PC-9 (cell line): ENCODE results near the gene CLDN6.
A peak's percentile ranks its signal among the peaks of the same experiment; 100 is the strongest.

ENCODE experiments used
- CTCF ChIP-seq: fragments of 200-600 bp; sonication (generic); conservative IDR thresholded peaks from 2 replicates; pipeline ENCODE4 v1.6.1; 2017; ENCODE audit warnings: mixed run types, antibody characterized with exemption, mild to moderate bottlenecking, moderate library complexity
- EZH2 ChIP-seq: fragments of 200-600 bp; sonication (generic); IDR thresholded peaks from 2 replicates; pipeline ENCODE4 v1.8.0; 2017; ENCODE audit warnings: antibody characterized with exemption, low read depth

DNA sequence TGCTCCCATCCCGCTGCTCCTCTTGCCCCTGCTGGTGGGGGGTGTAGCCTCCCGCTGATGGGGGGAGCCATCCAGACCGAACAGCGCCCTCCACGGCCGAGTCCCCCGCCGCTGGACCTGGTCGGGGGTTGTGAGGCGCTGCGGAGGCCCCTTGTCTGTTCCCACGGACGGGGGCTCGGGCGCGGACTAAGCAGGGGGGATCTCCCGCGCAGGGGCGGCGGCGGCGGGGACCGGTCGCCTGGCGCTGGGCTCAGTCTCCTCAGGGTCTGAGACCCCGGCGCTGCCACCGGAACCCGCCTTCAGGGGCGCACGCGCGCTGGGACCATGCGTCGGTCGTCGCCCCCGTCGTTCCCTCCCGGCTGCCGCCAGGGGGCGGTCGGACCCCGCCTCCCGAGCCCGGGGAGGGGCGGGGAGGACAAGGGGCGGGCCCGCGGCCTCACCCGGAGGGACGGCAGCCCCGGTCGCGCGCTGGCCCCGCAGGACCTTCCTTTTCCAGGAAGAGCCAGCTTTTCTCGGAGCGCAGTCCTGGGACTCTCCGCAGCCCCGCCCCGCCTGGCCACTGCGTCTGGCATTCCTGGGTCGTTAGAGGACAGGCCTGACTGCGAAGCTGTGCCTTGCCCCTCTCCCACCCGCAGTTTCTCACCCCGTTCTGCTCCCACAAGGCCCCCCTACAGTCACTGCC is 41.2 kb upstream of the CLDN6 start:
- TF ChIP-seq CTCF: peak; percentile 85
- no peak for TF ChIP-seq EZH2
